ENCODE measurements around the gene SLC46A3.
A peak's percentile ranks its signal among the peaks of the same experiment; 100 is the strongest.
"Not testable (repeated sequence)": the region's sequence is repeated elsewhere in the genome, so short reads cannot be mapped to it uniquely, and the experiment has no call there.

The SLC46A3 gene

GRCh38 chr13:28683169-28683568 is 35.6 kb downstream of the SLC46A3 start:
- H3K27ac Mint-ChIP-seq; H3K4me3 Mint-ChIP-seq; H3K36me3 Mint-ChIP-seq (ENCODE audit: low read depth); H3K4me1 Mint-ChIP-seq (ENCODE audit: low read depth); H3K9me3 Mint-ChIP-seq; DNase-seq (ENCODE audit: low spot score): not testable (repeated sequence)
- peaks cover 11% of the 10 kb centered on the region for H3K27me3 Mint-ChIP-seq (ENCODE audit: low read depth)

DNA sequence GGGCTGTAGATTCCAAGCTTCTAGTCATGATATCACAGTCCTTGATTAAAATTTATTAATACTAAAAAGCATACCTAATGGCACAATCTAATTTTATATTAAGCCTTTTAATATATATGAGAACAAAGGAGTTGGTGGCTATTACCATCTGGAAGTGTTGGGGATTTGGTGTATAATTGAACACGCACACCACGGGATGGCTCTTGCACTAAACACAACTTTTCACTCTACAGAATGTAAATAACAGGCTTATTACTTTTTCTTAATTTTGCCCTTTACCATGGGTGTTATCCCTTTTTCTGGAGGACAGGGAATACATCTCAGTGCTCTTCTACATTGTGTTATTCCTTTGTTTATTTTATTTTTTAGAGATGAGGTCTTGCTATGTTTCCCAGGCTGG is 38.2 kb downstream of the SLC46A3 start:
- H3K27ac Mint-ChIP-seq = no peak overlapping the region
- H3K27me3 Mint-ChIP-seq (ENCODE audit: low read depth) = no peaks in the 10 kb centered on the region
- H3K9me3 Mint-ChIP-seq = no peaks in the 10 kb centered on the region
- no peak for DNase-seq (ENCODE audit: low spot score)
- H3K4me3 Mint-ChIP-seq = no peak overlapping the region
- H3K36me3 Mint-ChIP-seq (ENCODE audit: low read depth) = peaks cover 16% of the 10 kb centered on the region
- H3K4me1 Mint-ChIP-seq (ENCODE audit: low read depth) = no peaks in the 10 kb centered on the region

DNA sequence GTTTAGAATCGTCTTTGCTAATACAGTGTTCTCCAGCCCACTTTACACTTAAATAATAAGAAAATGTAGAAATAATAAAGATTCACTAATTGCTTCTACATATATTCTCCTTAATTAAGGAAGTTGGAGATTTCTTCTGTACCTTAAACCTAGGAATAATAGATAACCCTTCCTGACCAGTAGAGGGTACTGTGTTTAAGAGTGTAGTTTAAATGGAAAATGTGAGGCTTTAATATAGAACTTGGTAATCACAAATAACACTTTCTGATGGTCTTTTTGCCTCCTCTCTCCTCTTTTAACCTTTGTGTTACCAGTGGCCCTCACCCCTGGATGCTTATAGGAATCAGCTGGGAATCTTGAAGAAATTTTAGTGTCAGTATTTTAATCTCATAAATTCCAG is 39.1 kb downstream of the SLC46A3 start:
- Mint-ChIP-seq H3K4me1 (ENCODE audit: low read depth) (no peaks in the 10 kb centered on the region), H3K27ac (no peak overlapping the region), H3K27me3 (ENCODE audit: low read depth) (no peaks in the 10 kb centered on the region), H3K4me3 (no peak overlapping the region), H3K9me3 (no peaks in the 10 kb centered on the region), H3K36me3 (ENCODE audit: low read depth) (peaks cover 19% of the 10 kb centered on the region)
- DNase-seq (ENCODE audit: low spot score) = no peak

GRCh38 chr13:28678809-28679208 is 40.0 kb downstream of the SLC46A3 start:
- no peak for DNase-seq (ENCODE audit: low spot score)
- no peaks in the 10 kb centered on the region for H3K4me1 Mint-ChIP-seq (ENCODE audit: low read depth)
- peaks cover 26% of the 10 kb centered on the region for H3K36me3 Mint-ChIP-seq (ENCODE audit: low read depth)
- H3K27ac Mint-ChIP-seq = no peak overlapping the region
- no peak overlapping the region for H3K4me3 Mint-ChIP-seq
- no peaks in the 10 kb centered on the region for H3K27me3 Mint-ChIP-seq (ENCODE audit: low read depth)
- H3K9me3 Mint-ChIP-seq = no peaks in the 10 kb centered on the region

DNA sequence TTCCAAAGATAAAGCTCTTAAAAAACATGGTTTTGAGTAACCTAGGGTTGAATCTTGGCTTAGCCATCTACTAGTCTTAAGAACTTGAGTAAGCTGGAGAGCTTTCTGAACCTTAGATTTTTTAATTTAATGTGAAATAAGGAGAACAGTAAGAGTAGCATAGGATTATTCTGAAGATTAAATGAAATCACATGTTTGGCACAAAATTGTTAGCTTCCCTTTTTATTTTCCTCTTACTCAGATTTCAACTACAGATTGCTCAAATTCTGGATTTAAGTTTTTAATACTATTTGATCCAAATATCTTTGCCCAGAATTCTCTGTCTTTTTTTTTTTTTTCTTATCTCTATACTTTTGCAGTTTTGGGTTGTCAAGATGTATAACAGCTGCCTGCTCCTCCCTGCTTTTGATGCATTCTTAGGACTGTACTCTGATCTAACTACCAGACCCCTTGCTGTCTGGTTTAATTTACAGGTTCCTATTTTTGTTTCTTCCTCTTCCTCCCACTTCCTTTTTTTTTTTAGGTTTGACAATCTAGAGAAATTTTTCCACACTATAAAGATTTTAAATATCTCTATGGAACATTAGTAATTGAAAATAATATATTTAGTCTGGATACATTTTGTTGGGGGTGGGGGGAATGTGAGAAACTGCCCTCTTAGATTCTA is 47.5 kb downstream of the SLC46A3 start:
- no peak overlapping the region for H3K27ac Mint-ChIP-seq
- H3K36me3 Mint-ChIP-seq (ENCODE audit: low read depth) = peaks cover 68% of the 10 kb centered on the region
- H3K4me3 Mint-ChIP-seq = no peak overlapping the region
- H3K9me3 Mint-ChIP-seq = no peaks in the 10 kb centered on the region
- H3K4me1 Mint-ChIP-seq (ENCODE audit: low read depth) = peaks cover 9% of the 10 kb centered on the region
- no peak for DNase-seq (ENCODE audit: low spot score)
- no peaks in the 10 kb centered on the region for H3K27me3 Mint-ChIP-seq (ENCODE audit: low read depth)

GRCh38 chr13:28666897-28667488 is 51.8 kb downstream of the SLC46A3 start:
- DNase-seq (ENCODE audit: low spot score) = no peak
- Mint-ChIP-seq H3K36me3 (ENCODE audit: low read depth) (peaks cover 74% of the 10 kb centered on the region), H3K27me3 (ENCODE audit: low read depth) (no peaks in the 10 kb centered on the region), H3K4me1 (ENCODE audit: low read depth) (peaks cover 21% of the 10 kb centered on the region), H3K9me3 (no peaks in the 10 kb centered on the region), H3K27ac (no peak overlapping the region), H3K4me3 (no peak overlapping the region)

DNA sequence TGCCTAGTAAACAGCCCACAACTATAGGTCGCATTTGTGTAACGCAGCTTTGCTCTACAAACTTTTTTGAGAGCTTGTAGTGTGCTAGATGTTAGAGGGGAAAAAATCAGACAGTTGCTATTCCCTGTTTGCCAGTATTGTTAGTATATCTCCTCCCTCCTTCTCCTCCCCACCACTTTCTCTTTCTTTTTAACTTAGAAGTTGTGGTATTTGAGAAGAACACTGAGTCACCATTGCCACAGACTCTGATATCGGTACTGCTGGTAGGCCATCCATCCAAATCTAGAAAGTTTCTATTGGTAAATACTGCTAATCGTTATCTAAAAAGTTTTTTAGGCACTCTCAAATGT is 59.2 kb downstream of the SLC46A3 start:
- Mint-ChIP-seq H3K27ac (peak overlapping the region; percentile 97), H3K36me3 (ENCODE audit: low read depth) (peaks cover 35% of the 10 kb centered on the region), H3K4me1 (ENCODE audit: low read depth) (peaks cover 42% of the 10 kb centered on the region), H3K27me3 (ENCODE audit: low read depth) (no peaks in the 10 kb centered on the region), H3K4me3 (peak overlapping the region; percentile 94), H3K9me3 (no peaks in the 10 kb centered on the region)
- DNase-seq (ENCODE audit: low spot score) = peak; percentile 33

DNA sequence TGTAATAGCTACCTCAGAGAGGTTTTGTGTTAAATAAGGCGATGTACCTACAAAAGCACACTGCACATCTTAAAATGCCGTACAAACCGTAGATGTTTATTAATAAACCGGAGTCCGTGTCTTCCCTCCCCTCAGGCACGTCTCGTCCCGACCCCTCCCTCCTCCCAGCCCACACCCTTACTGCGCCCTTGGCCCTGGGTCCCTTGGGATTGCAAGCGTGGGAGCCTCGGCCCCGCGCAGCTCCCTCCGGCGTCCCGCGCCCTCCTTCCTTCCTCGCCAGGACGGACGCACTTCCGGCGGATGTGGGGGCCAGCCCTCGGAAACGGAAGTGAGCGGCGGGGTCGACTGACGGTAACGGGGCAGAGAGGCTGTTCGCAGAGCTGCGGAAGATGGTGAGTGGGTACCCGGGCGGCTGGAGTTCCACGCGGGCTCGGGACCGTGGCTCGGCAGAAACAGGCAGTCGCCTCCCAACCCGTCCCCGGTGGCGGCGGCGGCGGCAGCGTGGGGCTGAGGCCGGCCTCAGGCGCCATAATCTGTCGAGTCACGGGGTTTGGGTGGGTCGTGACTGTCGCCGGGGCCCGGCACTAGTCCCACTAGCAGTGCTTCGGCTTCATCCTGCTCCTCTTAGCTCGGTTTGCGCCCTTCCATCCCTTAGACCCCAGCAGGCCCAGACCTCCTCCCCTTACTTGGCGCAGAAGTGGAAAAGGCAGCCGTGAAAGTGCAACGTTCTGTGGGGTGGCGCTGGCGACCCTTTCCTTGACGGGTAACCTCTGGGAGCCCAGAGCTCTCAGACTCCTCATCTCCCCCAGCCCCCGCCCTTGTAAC is 59.8 kb downstream of the SLC46A3 start, which contains the start of gene POMP:
POMP (plus strand) TSS at position 335 of the 825 bp plus-strand sequence; CDS start at position 390, 55 bp downstream.
- no peaks in the 10 kb centered on the region for H3K27me3 Mint-ChIP-seq (ENCODE audit: low read depth)
- DNase-seq (ENCODE audit: low spot score) = peak; percentile 92
- H3K4me1 Mint-ChIP-seq (ENCODE audit: low read depth) = peaks cover 42% of the 10 kb centered on the region
- peak within 1 kb of the TSS; percentile 97 for H3K27ac Mint-ChIP-seq
- H3K4me3 Mint-ChIP-seq = peak within 1 kb of the TSS; percentile 94
- no peaks in the 10 kb centered on the region for H3K9me3 Mint-ChIP-seq
- H3K36me3 Mint-ChIP-seq (ENCODE audit: low read depth) = peaks cover 35% of the 10 kb centered on the region

- peaks cover 39% of the 10 kb centered on the region for H3K4me1 Mint-ChIP-seq (ENCODE audit: low read depth)
- no peaks in the 10 kb centered on the region for H3K27me3 Mint-ChIP-seq (ENCODE audit: low read depth)
- no peak for DNase-seq (ENCODE audit: low spot score)
- H3K27ac Mint-ChIP-seq = peak overlapping the region; percentile 97
- H3K9me3 Mint-ChIP-seq = no peaks in the 10 kb centered on the region
- peak overlapping the region; percentile 94 for H3K4me3 Mint-ChIP-seq
- peaks cover 31% of the 10 kb centered on the region for H3K36me3 Mint-ChIP-seq (ENCODE audit: low read depth)
Observed at GRCh38 chr13:28658539-28658795, 60.3 kb downstream of the SLC46A3 start.

DNA sequence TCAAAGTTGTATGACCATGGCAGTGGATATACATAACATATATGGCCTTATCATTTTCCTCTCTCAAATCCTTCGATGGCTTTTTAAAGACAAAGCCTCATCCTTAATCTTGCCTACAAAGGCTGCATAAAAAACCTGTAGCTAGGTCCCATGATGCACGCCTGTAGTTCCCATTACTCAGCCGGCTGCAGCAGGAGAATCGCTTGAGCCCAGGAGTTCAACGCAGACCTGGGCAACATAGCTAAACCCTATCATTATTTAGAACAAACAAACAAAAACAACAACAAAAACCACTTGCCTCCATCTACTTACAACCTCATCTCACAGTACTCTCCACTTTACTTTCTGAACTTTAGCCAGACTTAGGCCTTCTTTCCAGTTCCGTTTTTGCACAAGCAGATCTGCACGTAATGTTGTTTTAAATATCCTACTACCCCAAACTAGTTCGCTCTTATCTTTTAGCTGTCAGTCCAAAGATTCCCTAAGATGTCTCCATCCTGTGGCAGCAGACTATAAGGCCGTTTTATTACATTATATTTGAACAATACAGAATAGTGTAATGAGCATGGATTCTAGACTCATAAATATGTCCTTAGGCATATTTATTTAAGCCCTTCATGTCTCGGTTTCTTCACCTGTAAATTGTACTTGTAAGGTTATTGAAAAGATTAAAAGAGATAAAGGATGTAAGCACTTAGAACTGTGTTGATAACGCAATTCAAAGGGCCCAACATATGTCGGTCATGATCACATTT is 60.8 kb downstream of the SLC46A3 start:
- H3K4me3 Mint-ChIP-seq = peak overlapping the region; percentile 94
- peaks cover 39% of the 10 kb centered on the region for H3K4me1 Mint-ChIP-seq (ENCODE audit: low read depth)
- peak overlapping the region; percentile 97 for H3K27ac Mint-ChIP-seq
- H3K36me3 Mint-ChIP-seq (ENCODE audit: low read depth) = peaks cover 29% of the 10 kb centered on the region
- no peaks in the 10 kb centered on the region for H3K27me3 Mint-ChIP-seq (ENCODE audit: low read depth)
- no peak for DNase-seq (ENCODE audit: low spot score)
- no peaks in the 10 kb centered on the region for H3K9me3 Mint-ChIP-seq

- peaks cover 12% of the 10 kb centered on the region for H3K36me3 Mint-ChIP-seq (ENCODE audit: low read depth)
- no peaks in the 10 kb centered on the region for H3K9me3 Mint-ChIP-seq
- H3K4me3 Mint-ChIP-seq = no peak overlapping the region
- H3K27me3 Mint-ChIP-seq (ENCODE audit: low read depth) = no peaks in the 10 kb centered on the region
- H3K4me1 Mint-ChIP-seq (ENCODE audit: low read depth) = peaks cover 25% of the 10 kb centered on the region
- H3K27ac Mint-ChIP-seq = no peak overlapping the region
- no peak for DNase-seq (ENCODE audit: low spot score)
Observed at GRCh38 chr13:28655561-28655960, 63.2 kb downstream of the SLC46A3 start.

DNA sequence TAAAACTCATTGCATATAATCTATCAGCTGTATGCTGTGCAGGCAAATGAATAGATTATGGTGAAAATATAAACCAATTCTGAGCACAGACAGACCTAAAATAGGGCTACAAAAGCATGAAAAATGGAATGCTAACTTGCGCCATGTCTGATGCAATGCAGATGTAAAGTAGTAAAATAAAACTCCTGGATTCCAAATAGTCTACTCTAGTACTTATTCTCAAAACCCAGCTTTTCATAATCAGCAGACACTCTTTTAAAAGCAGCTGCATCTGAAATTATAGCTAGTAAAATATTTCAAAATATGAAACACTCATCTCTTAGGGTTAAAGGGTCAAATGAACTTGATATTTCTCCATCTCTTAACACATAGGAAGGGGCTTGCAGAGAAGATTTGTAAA is 64.5 kb downstream of the SLC46A3 start:
- H3K36me3 Mint-ChIP-seq (ENCODE audit: low read depth) = peaks cover 10% of the 10 kb centered on the region
- no peaks in the 10 kb centered on the region for H3K9me3 Mint-ChIP-seq
- H3K27ac Mint-ChIP-seq = no peak overlapping the region
- H3K4me3 Mint-ChIP-seq = no peak overlapping the region
- no peaks in the 10 kb centered on the region for H3K27me3 Mint-ChIP-seq (ENCODE audit: low read depth)
- no peak for DNase-seq (ENCODE audit: low spot score)
- H3K4me1 Mint-ChIP-seq (ENCODE audit: low read depth) = peaks cover 21% of the 10 kb centered on the region

GRCh38 chr13:28653111-28653510 is 65.7 kb downstream of the SLC46A3 start:
- Mint-ChIP-seq H3K9me3 (no peaks in the 10 kb centered on the region), H3K36me3 (ENCODE audit: low read depth) (peaks cover 10% of the 10 kb centered on the region), H3K4me3 (no peak overlapping the region), H3K4me1 (ENCODE audit: low read depth) (peaks cover 22% of the 10 kb centered on the region), H3K27ac (no peak overlapping the region), H3K27me3 (ENCODE audit: low read depth) (no peaks in the 10 kb centered on the region)
- DNase-seq (ENCODE audit: low spot score) = no peak
